ENCODE results near the gene HSD11B1L.

HSD11B1L gene

GRCh38 chr19:5641171-5641570 lies 39.7 kb upstream of the HSD11B1L start:
- in situ Hi-C loops (cut with HindIII; ENCODE audit: low sequenced_read_pairs) = no loop called here
- no peak overlapping the region for H3K4me3 ChIP-seq (ENCODE audit: low read depth, low read length)
- no peak for DNase-seq (ENCODE audit: low read depth)
- no peak for TF ChIP-seq CTCF (IDR thresholded peaks at IDR 0.05; ENCODE audit: low read depth, low read length, missing control alignments)

- DNase-seq (ENCODE audit: low read depth) = no peak
- in situ Hi-C loops (cut with HindIII; ENCODE audit: low sequenced_read_pairs) = no loop called here
- TF ChIP-seq CTCF (IDR thresholded peaks at IDR 0.05; ENCODE audit: low read depth, low read length, missing control alignments) = no peak
- H3K4me3 ChIP-seq (ENCODE audit: low read depth, low read length) = no peak overlapping the region
Observed at GRCh38 chr19:5642204-5642603, 38.6 kb upstream of the HSD11B1L start.

- no peak for TF ChIP-seq CTCF (IDR thresholded peaks at IDR 0.05; ENCODE audit: low read depth, low read length, missing control alignments)
- H3K4me3 ChIP-seq (ENCODE audit: low read depth, low read length) = no peak overlapping the region
- in situ Hi-C loops (cut with HindIII; ENCODE audit: low sequenced_read_pairs) = no loop called here
- DNase-seq (ENCODE audit: low read depth) = no peak
Observed at GRCh38 chr19:5643060-5643459, 37.8 kb upstream of the HSD11B1L start.

- DNase-seq (ENCODE audit: low read depth) = no peak
- H3K4me3 ChIP-seq (ENCODE audit: low read depth, low read length) = no peak overlapping the region
- no peak for TF ChIP-seq CTCF (IDR thresholded peaks at IDR 0.05; ENCODE audit: low read depth, low read length, missing control alignments)
- in situ Hi-C loops (cut with HindIII; ENCODE audit: low sequenced_read_pairs) = no loop called here
Observed at GRCh38 chr19:5644037-5644436, 36.8 kb upstream of the HSD11B1L start.

GRCh38 chr19:5645409-5645808 lies 35.4 kb upstream of the HSD11B1L start:
- in situ Hi-C loops (cut with HindIII; ENCODE audit: low sequenced_read_pairs) = no loop called here

GRCh38 chr19:5646703-5647102 lies 34.1 kb upstream of the HSD11B1L start:
- no peak overlapping the region for H3K4me3 ChIP-seq (ENCODE audit: low read depth, low read length)
- no peak for TF ChIP-seq CTCF (IDR thresholded peaks at IDR 0.05; ENCODE audit: low read depth, low read length, missing control alignments)
- in situ Hi-C loops (cut with HindIII; ENCODE audit: low sequenced_read_pairs) = no loop called here
- DNase-seq (ENCODE audit: low read depth) = no peak

More at GRCh38 chr19:5645409-5645808, 35.4 kb upstream of the HSD11B1L start:
- H3K4me3 ChIP-seq (ENCODE audit: low read depth, low read length) = no peak overlapping the region
- no peak for TF ChIP-seq CTCF (IDR thresholded peaks at IDR 0.05; ENCODE audit: low read depth, low read length, missing control alignments)
- no peak for DNase-seq (ENCODE audit: low read depth)

GRCh38 chr19:5648464-5648863 lies 32.4 kb upstream of the HSD11B1L start:
- in situ Hi-C loops (cut with HindIII; ENCODE audit: low sequenced_read_pairs) = no loop called here
- no peak for TF ChIP-seq CTCF (IDR thresholded peaks at IDR 0.05; ENCODE audit: low read depth, low read length, missing control alignments)
- no peak for DNase-seq (ENCODE audit: low read depth)
- H3K4me3 ChIP-seq (ENCODE audit: low read depth, low read length) = no peak overlapping the region

All from astrocyte of the cerebellum (primary cell).